HL-60 (cell line): ENCODE data around the gene KCNMA1.

Experiments used
- DNase-seq, 2 experiments: peaks; one replicate each; pipeline ENCODE4 v3.0.0-alpha.2; 2010 to 2020; ENCODE audit warnings: low read depth in 1 of 2, low spot score in 1 of 2
- H3K27ac ChIP-seq: fragments of 250-450 bp; sonication (Bioruptor Pico); replicated peaks from 2 replicates; pipeline ENCODE4 v1.5.1; 2020; ENCODE audit warnings: mild to moderate bottlenecking, moderate library complexity
- H3K27me3 ChIP-seq: fragments of 250-450 bp; sonication (Bioruptor Pico); 2 replicates; pipeline ENCODE4 v1.5.1; 2021; ENCODE audit warnings: mild to moderate bottlenecking, moderate library complexity; ENCODE audit not compliant: insufficient read depth, poor library complexity, severe bottlenecking
- H3K4me3 ChIP-seq: replicated peaks from 2 replicates; pipeline ENCODE4 v1.5.1; 2011; ENCODE audit warnings: mild to moderate bottlenecking, control low read depth, low read length; ENCODE audit not compliant: insufficient read depth
- GABPA ChIP-seq: IDR thresholded peaks from 2 replicates; pipeline ENCODE4 v1.6.1; 2012; ENCODE audit warnings: low read depth
- POLR2AphosphoS5 ChIP-seq: IDR thresholded peaks from 2 replicates; pipeline ENCODE4 v1.6.1; 2012; ENCODE audit warnings: low read depth
- SPI1 ChIP-seq: IDR thresholded peaks from 2 replicates; pipeline ENCODE4 v1.6.1; 2012; ENCODE audit warnings: low read depth, mild to moderate bottlenecking, borderline replicate concordance
- TF ChIP-seq, protein P1 (sequence below): IDR thresholded peaks from one replicate; pipeline ENCODE4 v1.5.1; 2011; ENCODE audit warnings: low read length, control low read depth, inconsistent platforms; ENCODE audit not compliant: insufficient read depth
- TF ChIP-seq, protein P2 (sequence below): IDR thresholded peaks from 2 replicates; pipeline ENCODE4 v1.6.1; 2012; ENCODE audit warnings: low read depth; ENCODE audit not compliant: insufficient replicate concordance

Gene KCNMA1

DNA sequence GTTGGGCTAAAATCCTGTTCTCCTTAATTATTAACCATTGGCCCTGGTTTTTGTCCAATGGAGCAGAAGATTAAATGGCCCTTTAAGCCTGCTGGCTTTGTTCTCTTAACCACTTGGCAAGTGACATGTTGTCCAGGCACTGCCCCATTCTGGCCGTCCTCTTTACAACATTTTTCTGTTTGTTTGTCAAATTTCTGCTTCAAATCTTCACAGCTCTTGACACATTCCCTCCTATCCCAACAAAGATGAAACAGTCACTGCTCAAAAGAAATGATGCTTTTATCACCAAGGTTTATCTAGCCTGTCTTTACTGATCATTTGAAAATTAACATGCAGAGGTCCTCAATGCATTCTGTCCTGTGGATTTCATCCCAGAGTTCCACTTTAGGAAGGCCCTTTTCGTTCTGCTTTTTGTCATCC, 700.4 kb downstream of the KCNMA1 start:
- peaks cover 2% of the 10 kb centered on the region for H3K27me3 ChIP-seq
- DNase-seq: no peak
- no peak overlapping the region for H3K27ac ChIP-seq
- no peak overlapping the region for H3K4me3 ChIP-seq
- TF ChIP-seq SPI1 (no peak), POLR2AphosphoS5 (no peak), GABPA (no peak)
- TF ChIP-seq, protein P1, sequence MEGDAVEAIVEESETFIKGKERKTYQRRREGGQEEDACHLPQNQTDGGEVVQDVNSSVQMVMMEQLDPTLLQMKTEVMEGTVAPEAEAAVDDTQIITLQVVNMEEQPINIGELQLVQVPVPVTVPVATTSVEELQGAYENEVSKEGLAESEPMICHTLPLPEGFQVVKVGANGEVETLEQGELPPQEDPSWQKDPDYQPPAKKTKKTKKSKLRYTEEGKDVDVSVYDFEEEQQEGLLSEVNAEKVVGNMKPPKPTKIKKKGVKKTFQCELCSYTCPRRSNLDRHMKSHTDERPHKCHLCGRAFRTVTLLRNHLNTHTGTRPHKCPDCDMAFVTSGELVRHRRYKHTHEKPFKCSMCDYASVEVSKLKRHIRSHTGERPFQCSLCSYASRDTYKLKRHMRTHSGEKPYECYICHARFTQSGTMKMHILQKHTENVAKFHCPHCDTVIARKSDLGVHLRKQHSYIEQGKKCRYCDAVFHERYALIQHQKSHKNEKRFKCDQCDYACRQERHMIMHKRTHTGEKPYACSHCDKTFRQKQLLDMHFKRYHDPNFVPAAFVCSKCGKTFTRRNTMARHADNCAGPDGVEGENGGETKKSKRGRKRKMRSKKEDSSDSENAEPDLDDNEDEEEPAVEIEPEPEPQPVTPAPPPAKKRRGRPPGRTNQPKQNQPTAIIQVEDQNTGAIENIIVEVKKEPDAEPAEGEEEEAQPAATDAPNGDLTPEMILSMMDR: no peak
- TF ChIP-seq, protein P2, sequence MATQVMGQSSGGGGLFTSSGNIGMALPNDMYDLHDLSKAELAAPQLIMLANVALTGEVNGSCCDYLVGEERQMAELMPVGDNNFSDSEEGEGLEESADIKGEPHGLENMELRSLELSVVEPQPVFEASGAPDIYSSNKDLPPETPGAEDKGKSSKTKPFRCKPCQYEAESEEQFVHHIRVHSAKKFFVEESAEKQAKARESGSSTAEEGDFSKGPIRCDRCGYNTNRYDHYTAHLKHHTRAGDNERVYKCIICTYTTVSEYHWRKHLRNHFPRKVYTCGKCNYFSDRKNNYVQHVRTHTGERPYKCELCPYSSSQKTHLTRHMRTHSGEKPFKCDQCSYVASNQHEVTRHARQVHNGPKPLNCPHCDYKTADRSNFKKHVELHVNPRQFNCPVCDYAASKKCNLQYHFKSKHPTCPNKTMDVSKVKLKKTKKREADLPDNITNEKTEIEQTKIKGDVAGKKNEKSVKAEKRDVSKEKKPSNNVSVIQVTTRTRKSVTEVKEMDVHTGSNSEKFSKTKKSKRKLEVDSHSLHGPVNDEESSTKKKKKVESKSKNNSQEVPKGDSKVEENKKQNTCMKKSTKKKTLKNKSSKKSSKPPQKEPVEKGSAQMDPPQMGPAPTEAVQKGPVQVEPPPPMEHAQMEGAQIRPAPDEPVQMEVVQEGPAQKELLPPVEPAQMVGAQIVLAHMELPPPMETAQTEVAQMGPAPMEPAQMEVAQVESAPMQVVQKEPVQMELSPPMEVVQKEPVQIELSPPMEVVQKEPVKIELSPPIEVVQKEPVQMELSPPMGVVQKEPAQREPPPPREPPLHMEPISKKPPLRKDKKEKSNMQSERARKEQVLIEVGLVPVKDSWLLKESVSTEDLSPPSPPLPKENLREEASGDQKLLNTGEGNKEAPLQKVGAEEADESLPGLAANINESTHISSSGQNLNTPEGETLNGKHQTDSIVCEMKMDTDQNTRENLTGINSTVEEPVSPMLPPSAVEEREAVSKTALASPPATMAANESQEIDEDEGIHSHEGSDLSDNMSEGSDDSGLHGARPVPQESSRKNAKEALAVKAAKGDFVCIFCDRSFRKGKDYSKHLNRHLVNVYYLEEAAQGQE: no peak

DNA sequence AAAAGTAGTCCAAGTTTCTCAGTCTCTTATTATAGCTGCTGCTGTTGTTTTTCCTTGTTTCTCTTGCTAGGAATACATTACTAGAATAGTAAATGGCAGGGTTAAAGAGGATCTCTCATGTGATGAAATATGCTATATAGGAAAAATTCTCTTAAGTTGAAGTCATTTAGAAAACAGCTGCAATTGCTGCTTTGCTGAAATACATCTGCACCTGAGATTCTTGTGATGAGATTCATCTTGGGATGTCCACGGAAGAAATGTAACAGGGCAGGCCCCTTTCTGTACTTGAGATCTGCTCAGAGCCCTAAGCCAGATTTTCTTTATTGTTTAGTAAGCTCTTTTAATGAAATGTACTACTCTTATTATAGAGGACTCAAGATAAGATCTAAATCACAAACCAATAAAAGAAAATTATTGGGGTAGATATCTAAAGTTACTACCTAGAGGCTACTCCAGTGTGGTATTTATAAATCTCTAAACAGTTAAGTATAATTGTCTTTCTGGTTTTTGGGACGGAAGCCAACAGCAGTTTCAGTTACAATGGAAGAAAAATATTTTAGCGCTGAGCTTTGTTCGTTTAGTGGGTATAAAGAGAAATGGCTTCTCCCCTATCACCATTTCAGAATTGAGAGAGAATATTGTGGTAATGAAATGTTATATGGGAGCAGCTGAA, 701.5 kb downstream of the KCNMA1 start:
- Histone ChIP-seq H3K27ac (no peak overlapping the region), H3K27me3 (peaks cover 2% of the 10 kb centered on the region), H3K4me3 (no peak overlapping the region)
- TF ChIP-seq SPI1 (no peak), POLR2AphosphoS5 (no peak), GABPA (no peak)
- TF ChIP-seq, protein P1: no peak
- TF ChIP-seq, protein P2: no peak
- DNase-seq: no peak

DNA sequence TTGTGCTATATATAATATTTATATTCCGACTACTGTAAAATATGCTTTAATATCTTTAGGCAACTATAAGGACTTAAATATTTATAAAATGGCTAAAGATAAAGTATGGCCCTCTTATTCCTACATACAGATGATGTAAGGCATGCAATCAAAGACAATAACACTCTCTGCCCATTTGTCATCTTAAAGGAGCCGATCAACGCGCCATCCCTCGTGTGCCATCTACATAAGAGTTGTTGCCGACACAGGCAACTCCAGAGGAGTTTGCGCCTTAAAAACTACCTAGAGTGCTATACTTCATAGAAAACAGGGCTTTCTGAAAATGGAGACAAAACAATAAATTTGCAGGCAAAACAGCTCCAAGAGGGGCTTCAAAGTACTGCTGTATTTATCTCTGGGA, 709.0 kb downstream of the KCNMA1 start:
- DNase-seq: no peak
- Histone ChIP-seq H3K27me3 (no peaks in the 10 kb centered on the region), H3K27ac (no peak overlapping the region), H3K4me3 (no peak overlapping the region)
- TF ChIP-seq SPI1 (no peak), GABPA (no peak), POLR2AphosphoS5 (no peak)
- TF ChIP-seq, protein P2: no peak
- TF ChIP-seq, protein P1: no peak
